DMS79 (cell line): Measurements from ENCODE around the gene SLC30A3.

ENCODE experiments used
- DNase-seq: peaks from one replicate; lab custom pipeline; 2025; lab: John Stamatoyannopoulos, UW

The SLC30A3 gene

GRCh38 chr2:27204566-27204965 lies 58.3 kb downstream of the SLC30A3 start:
- DNase-seq: no peak

GRCh38 chr2:27203741-27204140 lies 59.1 kb downstream of the SLC30A3 start:
- DNase-seq: no peak
